Colonic mucosa (tissue), 4 donors: Measurements from ENCODE around the gene ARHGAP5. TPM values are rescaled to one million over a fixed set of nuclear protein-coding genes. Genes with fewer than 3 reads are reported as not detected.

Experiments used
- DNase-seq: peaks from one replicate; pipeline ENCODE4 v3.0.0-alpha.2; 2020
- H3K27ac ChIP-seq: fragments of 200-600 bp; one replicate; pipeline ENCODE4 v1.8.0; 2021
- H3K27me3 ChIP-seq: fragments of 200-600 bp; one replicate; pipeline ENCODE4 v1.8.0; 2021
- H3K36me3 ChIP-seq: fragments of 200-600 bp; one replicate; pipeline ENCODE4 v1.8.0; 2021
- H3K4me1 ChIP-seq: fragments of 200-600 bp; one replicate; pipeline ENCODE4 v1.8.0; 2021; ENCODE audit warnings: mild to moderate bottlenecking
- H3K4me3 ChIP-seq: fragments of 200-600 bp; one replicate; pipeline ENCODE4 v1.8.0; 2021
- H3K9ac ChIP-seq, 2 donors: one replicate each; pipeline ENCODE4 v1.7.0; 2013; ENCODE audit warnings: control low read depth in 2 of 2, low read depth in 2 of 2, low read length in 2 of 2
- H3K9me3 ChIP-seq: fragments of 200-600 bp; one replicate; pipeline ENCODE4 v1.8.0; 2021
- CTCF ChIP-seq: fragments of 200-600 bp; IDR thresholded peaks from one replicate; pipeline ENCODE4 v1.8.0; 2022; ENCODE audit warnings: antibody characterized with exemption, mild to moderate bottlenecking
- intact Hi-C: fragments of 100-400 bp; cut with DNase I; formaldehyde crosslinking; loops from one replicate; pipeline ENCODE4 v1.14.1; 2022
- total RNA-seq, 2 donors: library from RNA; stranded (reverse); fragmentation: NEBNext Ultra II Directional in 1 of 2; extraction: Animal tissue kit (Norgen Biotek cat#: 25700) in 1 of 2; gene quantifications; one replicate each; pipeline ENCODE4 v1.2.1, GENCODE V29; 2021
- donor health status: healthy.
- donor health status: DM: no; HTN: no; CAD: no.
- donor health status: DM: no; HTN: no; CAD: no.

Gene ARHGAP5
- total RNA-seq, 2 donors from 2014 or later, result 77.8 to 140 TPM

- TF ChIP-seq CTCF, result no peak
- H3K4me3 ChIP-seq, result no peak overlapping the region
- H3K9me3 ChIP-seq, result no peaks in the 10 kb centered on the region
- H3K4me1 ChIP-seq, result no peaks in the 10 kb centered on the region
- intact Hi-C loops, result no loop called here
- H3K27me3 ChIP-seq, result no peaks in the 10 kb centered on the region
- no peak overlapping the region for H3K27ac ChIP-seq
- DNase-seq, result no peak
- H3K9ac ChIP-seq, result no peak overlapping the region
- H3K36me3 ChIP-seq, result no peaks in the 10 kb centered on the region
These were observed 22.4 kb downstream of the ARHGAP5 start for GRCh38 chr14:32099473-32099872.

GRCh38 chr14:32100175-32100574 is 23.1 kb downstream of the ARHGAP5 start:
- Histone ChIP-seq H3K27me3 (no peaks in the 10 kb centered on the region), H3K36me3 (no peaks in the 10 kb centered on the region), H3K9ac (no peak overlapping the region), H3K4me3 (no peak overlapping the region), H3K27ac (no peak overlapping the region), H3K9me3 (no peaks in the 10 kb centered on the region), H3K4me1 (no peaks in the 10 kb centered on the region)
- DNase-seq, result no peak
- TF ChIP-seq CTCF, result no peak
- intact Hi-C loops, result no loop called here

GRCh38 chr14:32102152-32102787 is 25.2 kb downstream of the ARHGAP5 start:
- no peak overlapping the region for H3K9ac ChIP-seq
- TF ChIP-seq CTCF, result no peak
- H3K27ac ChIP-seq, result no peak overlapping the region
- DNase-seq, result no peak
- no peaks in the 10 kb centered on the region for H3K4me1 ChIP-seq
- H3K4me3 ChIP-seq, result no peak overlapping the region
- no peaks in the 10 kb centered on the region for H3K27me3 ChIP-seq
- H3K9me3 ChIP-seq, result no peaks in the 10 kb centered on the region
- H3K36me3 ChIP-seq, result no peaks in the 10 kb centered on the region
- intact Hi-C loops, result no loop called here

GRCh38 chr14:32102968-32103367 is 25.9 kb downstream of the ARHGAP5 start:
- Histone ChIP-seq H3K9ac (no peak overlapping the region), H3K9me3 (no peaks in the 10 kb centered on the region), H3K27me3 (no peaks in the 10 kb centered on the region), H3K36me3 (no peaks in the 10 kb centered on the region), H3K4me3 (no peak overlapping the region), H3K27ac (no peak overlapping the region), H3K4me1 (no peaks in the 10 kb centered on the region)
- intact Hi-C loops, result no loop called here
- no peak for TF ChIP-seq CTCF
- no peak for DNase-seq

GRCh38 chr14:32104308-32104707 is 27.2 kb downstream of the ARHGAP5 start:
- no peak overlapping the region for H3K4me3 ChIP-seq
- H3K9ac ChIP-seq, result no peak overlapping the region
- no peak for DNase-seq
- TF ChIP-seq CTCF, result no peak
- H3K27ac ChIP-seq, result peak overlapping the region; percentile 28
- no peaks in the 10 kb centered on the region for H3K36me3 ChIP-seq
- H3K9me3 ChIP-seq, result no peaks in the 10 kb centered on the region
- H3K27me3 ChIP-seq, result no peaks in the 10 kb centered on the region
- no peaks in the 10 kb centered on the region for H3K4me1 ChIP-seq
- intact Hi-C loops, result no loop called here
